Measurements from ENCODE around the gene DIP2B. TPM values are rescaled to one million over a fixed set of nuclear protein-coding genes. Genes with fewer than 3 reads are reported as not detected.

Gene DIP2B
- total RNA-seq, 1 experiment from 2014 or later = 26.1 TPM

DNA sequence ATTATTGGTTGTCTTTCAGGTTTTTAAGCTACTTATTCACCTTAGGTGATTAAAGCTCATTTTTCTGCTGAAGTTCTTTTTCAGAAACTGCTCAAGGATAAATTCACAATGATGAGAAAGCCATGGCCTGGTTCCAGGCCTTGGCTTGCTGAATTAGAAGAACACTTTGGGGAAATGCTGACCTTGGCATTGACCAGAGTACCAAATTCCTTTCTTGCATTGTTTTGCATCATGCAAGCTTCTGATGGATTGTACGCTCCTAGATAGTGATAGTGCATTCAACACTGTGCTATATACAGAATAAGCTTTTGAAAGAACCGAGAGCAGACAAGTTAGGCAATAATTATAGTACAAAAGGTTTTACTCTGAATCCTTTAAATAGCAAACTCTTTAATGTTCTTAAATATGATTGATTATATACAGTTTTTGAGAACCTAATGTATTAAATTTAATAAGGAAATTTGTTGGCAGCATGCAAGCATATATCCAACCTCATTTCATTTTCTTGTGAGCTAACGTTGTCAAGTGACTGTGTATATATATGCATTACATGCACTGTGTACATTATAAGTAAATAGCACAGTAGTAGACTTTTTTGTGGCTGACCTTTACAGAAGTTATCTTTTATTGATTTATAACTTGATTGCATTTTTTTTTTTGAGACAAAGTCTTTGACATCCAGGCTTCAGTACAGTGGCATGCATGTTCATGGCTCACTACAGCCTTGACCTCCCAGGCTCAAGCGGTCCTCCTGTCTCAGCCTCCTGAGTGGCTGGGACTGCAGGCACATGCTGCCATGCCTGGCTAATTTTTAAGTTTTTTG, 99.2 kb downstream of the DIP2B start:
- CTCF ChIA-PET = interaction anchor here (0.6 to 1.2 kb wide), 2 partner anchors 34 to 79 kb away, joined by 3 to 4 read pairs; no protein-coding TSS in a partner anchor
- no peak for TF ChIP-seq TEAD4 (CRISPR knock-in tag; IDR thresholded peaks at IDR 0.05)
- no peak for TF ChIP-seq CREB1 (CRISPR knock-in tag; IDR thresholded peaks at IDR 0.05)
- TF ChIP-seq, protein P1, sequence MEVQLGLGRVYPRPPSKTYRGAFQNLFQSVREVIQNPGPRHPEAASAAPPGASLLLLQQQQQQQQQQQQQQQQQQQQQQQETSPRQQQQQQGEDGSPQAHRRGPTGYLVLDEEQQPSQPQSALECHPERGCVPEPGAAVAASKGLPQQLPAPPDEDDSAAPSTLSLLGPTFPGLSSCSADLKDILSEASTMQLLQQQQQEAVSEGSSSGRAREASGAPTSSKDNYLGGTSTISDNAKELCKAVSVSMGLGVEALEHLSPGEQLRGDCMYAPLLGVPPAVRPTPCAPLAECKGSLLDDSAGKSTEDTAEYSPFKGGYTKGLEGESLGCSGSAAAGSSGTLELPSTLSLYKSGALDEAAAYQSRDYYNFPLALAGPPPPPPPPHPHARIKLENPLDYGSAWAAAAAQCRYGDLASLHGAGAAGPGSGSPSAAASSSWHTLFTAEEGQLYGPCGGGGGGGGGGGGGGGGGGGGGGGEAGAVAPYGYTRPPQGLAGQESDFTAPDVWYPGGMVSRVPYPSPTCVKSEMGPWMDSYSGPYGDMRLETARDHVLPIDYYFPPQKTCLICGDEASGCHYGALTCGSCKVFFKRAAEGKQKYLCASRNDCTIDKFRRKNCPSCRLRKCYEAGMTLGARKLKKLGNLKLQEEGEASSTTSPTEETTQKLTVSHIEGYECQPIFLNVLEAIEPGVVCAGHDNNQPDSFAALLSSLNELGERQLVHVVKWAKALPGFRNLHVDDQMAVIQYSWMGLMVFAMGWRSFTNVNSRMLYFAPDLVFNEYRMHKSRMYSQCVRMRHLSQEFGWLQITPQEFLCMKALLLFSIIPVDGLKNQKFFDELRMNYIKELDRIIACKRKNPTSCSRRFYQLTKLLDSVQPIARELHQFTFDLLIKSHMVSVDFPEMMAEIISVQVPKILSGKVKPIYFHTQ (CRISPR knock-in tag; IDR thresholded peaks at IDR 0.05) = no peak
- peak; percentile 94 for TF ChIP-seq GABPB1 (CRISPR knock-in tag; IDR thresholded peaks at IDR 0.05)
- TF ChIP-seq ZNF671 (CRISPR knock-in tag; IDR thresholded peaks at IDR 0.05) = no peak
- peaks cover 27% of the 10 kb centered on the region for H3K4me1 Mint-ChIP-seq
- no peak overlapping the region for H3K4me3 Mint-ChIP-seq
- POLR2A ChIA-PET = no interaction called here
- H3K9me3 Mint-ChIP-seq = peaks cover 4% of the 10 kb centered on the region; the same call in 1 of the 2 replicates
- no peak for ATAC-seq
- no peak overlapping the region for H3K27ac Mint-ChIP-seq
- no peak for DNase-seq (ENCODE audit: low spot score)
- H3K36me3 Mint-ChIP-seq = peaks cover 3% of the 10 kb centered on the region; the same call in 1 of the 2 replicates
- H3K27me3 Mint-ChIP-seq (ENCODE audit: low read depth) = no peaks in the 10 kb centered on the region

DNA sequence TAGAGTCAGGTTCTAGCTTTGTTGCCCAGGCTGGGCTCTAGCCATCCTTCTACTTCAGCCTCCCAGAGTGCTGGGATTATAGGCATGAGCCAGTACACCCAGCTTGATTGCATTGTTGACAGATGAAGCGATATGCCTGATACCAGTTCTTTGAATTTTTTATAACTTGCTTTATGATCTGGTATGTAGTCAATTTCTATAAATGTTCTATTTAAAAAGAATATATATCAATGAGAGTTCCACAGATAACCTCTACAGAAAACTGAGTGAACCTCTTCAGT, 99.8 kb downstream of the DIP2B start:
- peaks cover 23% of the 10 kb centered on the region for H3K4me1 Mint-ChIP-seq
- POLR2A ChIA-PET = no interaction called here
- TF ChIP-seq, protein P2, sequence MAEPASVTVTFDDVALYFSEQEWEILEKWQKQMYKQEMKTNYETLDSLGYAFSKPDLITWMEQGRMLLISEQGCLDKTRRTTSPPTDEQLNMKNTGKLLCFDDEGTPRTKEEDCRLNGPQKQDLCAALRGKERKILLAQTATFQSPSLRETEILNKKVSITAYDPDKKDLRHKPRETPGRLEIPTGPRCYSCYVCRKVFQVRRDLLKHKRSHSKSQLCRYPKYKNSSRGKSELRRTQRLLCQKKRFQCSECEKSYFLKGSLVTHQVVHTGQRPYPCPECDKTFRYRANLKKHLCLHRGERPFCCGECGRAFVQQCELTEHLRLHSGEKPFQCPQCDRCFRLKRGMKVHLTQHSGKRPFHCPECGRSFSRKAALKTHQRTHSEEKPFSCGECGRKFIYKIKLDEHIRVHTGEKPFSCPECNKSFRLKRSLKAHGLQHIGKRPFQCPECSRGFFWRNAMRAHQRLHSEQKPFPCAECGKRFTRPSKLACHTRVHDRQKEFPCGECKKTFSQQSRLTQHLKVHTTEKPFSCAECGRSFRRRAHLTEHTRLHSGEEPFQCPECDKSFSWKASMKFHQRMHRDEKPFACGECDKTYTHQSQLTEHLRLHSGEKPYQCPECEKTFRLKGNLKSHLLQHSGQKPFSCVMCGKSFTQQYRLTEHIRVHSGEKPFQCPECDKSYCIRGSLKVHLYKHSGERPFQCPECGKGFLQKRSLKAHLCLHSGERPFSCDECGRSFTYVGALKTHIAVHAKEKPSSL (CRISPR knock-in tag; conservative IDR thresholded peaks at IDR 0.05) = no peak
- TF ChIP-seq NFE2L1 (CRISPR knock-in tag; IDR thresholded peaks at IDR 0.05) = no peak
- TF ChIP-seq, protein P3, sequence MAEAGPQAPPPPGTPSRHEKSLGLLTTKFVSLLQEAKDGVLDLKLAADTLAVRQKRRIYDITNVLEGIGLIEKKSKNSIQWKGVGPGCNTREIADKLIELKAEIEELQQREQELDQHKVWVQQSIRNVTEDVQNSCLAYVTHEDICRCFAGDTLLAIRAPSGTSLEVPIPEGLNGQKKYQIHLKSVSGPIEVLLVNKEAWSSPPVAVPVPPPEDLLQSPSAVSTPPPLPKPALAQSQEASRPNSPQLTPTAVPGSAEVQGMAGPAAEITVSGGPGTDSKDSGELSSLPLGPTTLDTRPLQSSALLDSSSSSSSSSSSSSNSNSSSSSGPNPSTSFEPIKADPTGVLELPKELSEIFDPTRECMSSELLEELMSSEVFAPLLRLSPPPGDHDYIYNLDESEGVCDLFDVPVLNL (CRISPR knock-in tag; IDR thresholded peaks at IDR 0.05; ENCODE audit: borderline replicate concordance, low read depth) = no peak
- TF ChIP-seq, protein P4, sequence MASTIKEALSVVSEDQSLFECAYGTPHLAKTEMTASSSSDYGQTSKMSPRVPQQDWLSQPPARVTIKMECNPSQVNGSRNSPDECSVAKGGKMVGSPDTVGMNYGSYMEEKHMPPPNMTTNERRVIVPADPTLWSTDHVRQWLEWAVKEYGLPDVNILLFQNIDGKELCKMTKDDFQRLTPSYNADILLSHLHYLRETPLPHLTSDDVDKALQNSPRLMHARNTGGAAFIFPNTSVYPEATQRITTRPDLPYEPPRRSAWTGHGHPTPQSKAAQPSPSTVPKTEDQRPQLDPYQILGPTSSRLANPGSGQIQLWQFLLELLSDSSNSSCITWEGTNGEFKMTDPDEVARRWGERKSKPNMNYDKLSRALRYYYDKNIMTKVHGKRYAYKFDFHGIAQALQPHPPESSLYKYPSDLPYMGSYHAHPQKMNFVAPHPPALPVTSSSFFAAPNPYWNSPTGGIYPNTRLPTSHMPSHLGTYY (CRISPR knock-in tag; IDR thresholded peaks at IDR 0.05) = no peak
- no peak for TF ChIP-seq CREM (CRISPR knock-in tag; IDR thresholded peaks at IDR 0.05)
- TF ChIP-seq, protein P5, sequence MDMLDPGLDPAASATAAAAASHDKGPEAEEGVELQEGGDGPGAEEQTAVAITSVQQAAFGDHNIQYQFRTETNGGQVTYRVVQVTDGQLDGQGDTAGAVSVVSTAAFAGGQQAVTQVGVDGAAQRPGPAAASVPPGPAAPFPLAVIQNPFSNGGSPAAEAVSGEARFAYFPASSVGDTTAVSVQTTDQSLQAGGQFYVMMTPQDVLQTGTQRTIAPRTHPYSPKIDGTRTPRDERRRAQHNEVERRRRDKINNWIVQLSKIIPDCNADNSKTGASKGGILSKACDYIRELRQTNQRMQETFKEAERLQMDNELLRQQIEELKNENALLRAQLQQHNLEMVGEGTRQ (CRISPR knock-in tag; IDR thresholded peaks at IDR 0.05) = no peak
- TF ChIP-seq TP53 (CRISPR knock-in tag; IDR thresholded peaks at IDR 0.05) = no peak
- TF ChIP-seq CBFB (CRISPR knock-in tag; IDR thresholded peaks at IDR 0.05; ENCODE audit: low read depth) = no peak
- no peak for TF ChIP-seq GABPB1 (CRISPR knock-in tag; IDR thresholded peaks at IDR 0.05)
- TF ChIP-seq, protein P6, sequence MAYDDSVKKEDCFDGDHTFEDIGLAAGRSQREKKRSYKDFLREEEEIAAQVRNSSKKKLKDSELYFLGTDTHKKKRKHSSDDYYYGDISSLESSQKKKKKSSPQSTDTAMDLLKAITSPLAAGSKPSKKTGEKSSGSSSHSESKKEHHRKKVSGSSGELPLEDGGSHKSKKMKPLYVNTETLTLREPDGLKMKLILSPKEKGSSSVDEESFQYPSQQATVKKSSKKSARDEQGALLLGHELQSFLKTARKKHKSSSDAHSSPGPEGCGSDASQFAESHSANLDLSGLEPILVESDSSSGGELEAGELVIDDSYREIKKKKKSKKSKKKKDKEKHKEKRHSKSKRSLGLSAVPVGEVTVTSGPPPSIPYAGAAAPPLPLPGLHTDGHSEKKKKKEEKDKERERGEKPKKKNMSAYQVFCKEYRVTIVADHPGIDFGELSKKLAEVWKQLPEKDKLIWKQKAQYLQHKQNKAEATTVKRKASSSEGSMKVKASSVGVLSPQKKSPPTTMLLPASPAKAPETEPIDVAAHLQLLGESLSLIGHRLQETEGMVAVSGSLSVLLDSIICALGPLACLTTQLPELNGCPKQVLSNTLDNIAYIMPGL (CRISPR knock-in tag; IDR thresholded peaks at IDR 0.05) = no peak
- TF ChIP-seq, protein P7, sequence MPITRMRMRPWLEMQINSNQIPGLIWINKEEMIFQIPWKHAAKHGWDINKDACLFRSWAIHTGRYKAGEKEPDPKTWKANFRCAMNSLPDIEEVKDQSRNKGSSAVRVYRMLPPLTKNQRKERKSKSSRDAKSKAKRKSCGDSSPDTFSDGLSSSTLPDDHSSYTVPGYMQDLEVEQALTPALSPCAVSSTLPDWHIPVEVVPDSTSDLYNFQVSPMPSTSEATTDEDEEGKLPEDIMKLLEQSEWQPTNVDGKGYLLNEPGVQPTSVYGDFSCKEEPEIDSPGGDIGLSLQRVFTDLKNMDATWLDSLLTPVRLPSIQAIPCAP (CRISPR knock-in tag; IDR thresholded peaks at IDR 0.05) = no peak
- no peak for TF ChIP-seq ZNF416 (CRISPR knock-in tag; IDR thresholded peaks at IDR 0.05)
- no peak for TF ChIP-seq PRRX2 (CRISPR knock-in tag; IDR thresholded peaks at IDR 0.05)
- TF ChIP-seq, protein P8, sequence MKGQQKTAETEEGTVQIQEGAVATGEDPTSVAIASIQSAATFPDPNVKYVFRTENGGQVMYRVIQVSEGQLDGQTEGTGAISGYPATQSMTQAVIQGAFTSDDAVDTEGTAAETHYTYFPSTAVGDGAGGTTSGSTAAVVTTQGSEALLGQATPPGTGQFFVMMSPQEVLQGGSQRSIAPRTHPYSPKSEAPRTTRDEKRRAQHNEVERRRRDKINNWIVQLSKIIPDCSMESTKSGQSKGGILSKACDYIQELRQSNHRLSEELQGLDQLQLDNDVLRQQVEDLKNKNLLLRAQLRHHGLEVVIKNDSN (CRISPR knock-in tag; IDR thresholded peaks at IDR 0.05) = no peak
- no peak for TF ChIP-seq EMX1 (CRISPR knock-in tag; IDR thresholded peaks at IDR 0.05)

More for the DNA sequence above, 99.8 kb downstream of the DIP2B start:
- no peak for DNase-seq (ENCODE audit: low spot score)
- H3K36me3 Mint-ChIP-seq = peaks cover 3% of the 10 kb centered on the region; the same call in 1 of the 2 replicates
- H3K27me3 Mint-ChIP-seq (ENCODE audit: low read depth) = no peaks in the 10 kb centered on the region
- H3K9me3 Mint-ChIP-seq = peaks cover 4% of the 10 kb centered on the region; the same call in 1 of the 2 replicates
- no peak for ATAC-seq
- CTCF ChIA-PET = interaction anchor here (0.6 kb wide), 1 partner anchor 80 kb away, joined by 4 read pairs; no protein-coding TSS in a partner anchor
- no peak overlapping the region for H3K27ac Mint-ChIP-seq
- H3K4me3 Mint-ChIP-seq = no peak overlapping the region
